ENCODE measurements around the gene CD6. TPM values are rescaled to one million over a fixed set of nuclear protein-coding genes. Genes with fewer than 3 reads are reported as not detected.

CD6 gene
- total RNA-seq, 1 donor from 2014 or later: 0.39 TPM

DNA sequence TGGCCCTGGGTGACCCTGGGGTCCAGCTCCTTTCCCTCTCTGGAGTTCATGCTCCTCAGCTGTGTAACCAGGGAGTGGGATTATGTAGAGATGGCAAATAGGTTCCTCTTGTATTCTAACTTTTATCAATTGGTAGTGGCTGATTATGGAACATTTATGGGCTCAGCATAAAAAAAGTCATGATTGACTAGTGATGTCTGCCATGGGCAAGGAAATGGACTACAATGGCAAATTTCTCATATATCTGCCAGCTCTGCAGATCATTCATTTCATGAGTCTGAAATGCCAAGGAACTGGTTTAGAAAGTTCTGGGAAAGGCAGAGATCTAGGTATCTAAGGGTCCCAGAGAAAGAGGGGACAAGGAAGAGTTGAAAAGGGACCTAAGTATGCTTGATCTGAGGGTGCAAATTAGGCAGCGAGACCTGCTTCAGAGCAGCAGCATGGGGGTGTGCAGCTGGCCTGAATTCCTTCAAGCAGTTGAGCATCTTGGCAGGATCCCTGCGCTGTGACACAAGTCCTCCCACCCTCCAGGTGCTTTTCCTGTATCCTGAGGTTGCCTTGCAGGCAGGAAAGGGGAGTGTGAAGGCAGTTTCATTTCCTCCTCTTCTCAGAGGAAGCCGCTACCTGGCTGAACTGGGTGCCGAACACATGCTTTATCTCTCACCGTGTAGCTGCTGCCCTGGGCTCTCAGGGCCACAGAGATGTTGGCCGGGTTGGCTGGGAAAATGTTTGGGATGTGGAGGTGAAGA lies 29.9 kb upstream of the CD6 start:
- TF ChIP-seq, protein P1, sequence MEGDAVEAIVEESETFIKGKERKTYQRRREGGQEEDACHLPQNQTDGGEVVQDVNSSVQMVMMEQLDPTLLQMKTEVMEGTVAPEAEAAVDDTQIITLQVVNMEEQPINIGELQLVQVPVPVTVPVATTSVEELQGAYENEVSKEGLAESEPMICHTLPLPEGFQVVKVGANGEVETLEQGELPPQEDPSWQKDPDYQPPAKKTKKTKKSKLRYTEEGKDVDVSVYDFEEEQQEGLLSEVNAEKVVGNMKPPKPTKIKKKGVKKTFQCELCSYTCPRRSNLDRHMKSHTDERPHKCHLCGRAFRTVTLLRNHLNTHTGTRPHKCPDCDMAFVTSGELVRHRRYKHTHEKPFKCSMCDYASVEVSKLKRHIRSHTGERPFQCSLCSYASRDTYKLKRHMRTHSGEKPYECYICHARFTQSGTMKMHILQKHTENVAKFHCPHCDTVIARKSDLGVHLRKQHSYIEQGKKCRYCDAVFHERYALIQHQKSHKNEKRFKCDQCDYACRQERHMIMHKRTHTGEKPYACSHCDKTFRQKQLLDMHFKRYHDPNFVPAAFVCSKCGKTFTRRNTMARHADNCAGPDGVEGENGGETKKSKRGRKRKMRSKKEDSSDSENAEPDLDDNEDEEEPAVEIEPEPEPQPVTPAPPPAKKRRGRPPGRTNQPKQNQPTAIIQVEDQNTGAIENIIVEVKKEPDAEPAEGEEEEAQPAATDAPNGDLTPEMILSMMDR (IDR thresholded peaks at IDR 0.05; ENCODE audit: insufficient read depth, low read depth, low read length): no peak
- no peak for TF ChIP-seq EZH2 (IDR thresholded peaks at IDR 0.05; ENCODE audit: insufficient read depth, low read length)
- H3K27me3 ChIP-seq (ENCODE audit: insufficient read depth, low read length): peaks cover 15% of the 10 kb centered on the region
- Mint-ChIP-seq H3K4me1 (ENCODE audit: low read depth, unreplicated experiment) (peaks cover 4% of the 10 kb centered on the region), H3K36me3 (ENCODE audit: low read depth, unreplicated experiment) (peaks cover 30% of the 10 kb centered on the region), H3K4me3 (ENCODE audit: unreplicated experiment) (no peak overlapping the region), H3K27me3 (ENCODE audit: low read depth, unreplicated experiment) (peaks cover 13% of the 10 kb centered on the region), H3K27ac (ENCODE audit: unreplicated experiment) (peak overlapping the region; percentile 12), H3K9me3 (ENCODE audit: unreplicated experiment) (no peaks in the 10 kb centered on the region)
- H3K9me3 ChIP-seq (ENCODE audit: insufficient read depth, low read depth, low read length): no peaks in the 10 kb centered on the region
- DNase-seq (ENCODE audit: low read depth) (no peak), FAIRE-seq (no peak)
- H3K79me2 ChIP-seq (ENCODE audit: insufficient read depth, low read length): no peaks in the 10 kb centered on the region
- H2AFZ ChIP-seq (ENCODE audit: low read depth, low read length): no peak overlapping the region
- H3K9ac ChIP-seq (ENCODE audit: low read length): no peak overlapping the region
- H3K4me1 ChIP-seq (ENCODE audit: insufficient read depth, low read length): no peaks in the 10 kb centered on the region
- H4K20me1 ChIP-seq (ENCODE audit: insufficient read depth, low read length): no peaks in the 10 kb centered on the region
- H3K4me3 ChIP-seq (ENCODE audit: insufficient read depth, low read depth, low read length): no peak overlapping the region
- H3K27ac ChIP-seq (ENCODE audit: low read depth, low read length): no peak overlapping the region
- no peaks in the 10 kb centered on the region for H3K36me3 ChIP-seq (ENCODE audit: insufficient read depth, low read length)
- H3K4me2 ChIP-seq (ENCODE audit: low read length): no peak overlapping the region

DNA sequence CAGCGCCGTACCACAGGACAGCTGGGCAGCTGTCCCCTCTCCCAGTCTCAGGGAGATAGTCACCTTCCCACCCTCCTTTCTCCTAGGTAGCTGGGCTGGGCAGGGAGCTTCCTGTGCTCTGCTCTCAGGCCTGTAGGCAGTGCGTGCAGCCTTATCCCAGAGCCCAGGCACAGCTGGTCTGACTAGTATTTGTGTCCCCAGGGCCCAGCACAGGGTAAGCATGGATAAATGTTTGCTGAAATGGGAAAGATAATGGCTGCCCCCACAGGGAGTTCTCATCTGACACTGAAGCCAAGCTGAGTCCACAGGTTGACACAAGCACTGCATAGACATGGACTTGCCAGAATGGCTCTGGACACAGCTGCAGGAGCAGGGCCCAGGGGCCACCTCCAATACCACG lies 29.3 kb upstream of the CD6 start:
- TF ChIP-seq, protein P1 (IDR thresholded peaks at IDR 0.05; ENCODE audit: insufficient read depth, low read depth, low read length): no peak
- TF ChIP-seq EZH2 (IDR thresholded peaks at IDR 0.05; ENCODE audit: insufficient read depth, low read length): no peak
- Mint-ChIP-seq H3K27me3 (ENCODE audit: low read depth, unreplicated experiment) (peaks cover 13% of the 10 kb centered on the region), H3K4me1 (ENCODE audit: low read depth, unreplicated experiment) (peaks cover 4% of the 10 kb centered on the region), H3K27ac (ENCODE audit: unreplicated experiment) (no peak overlapping the region), H3K9me3 (ENCODE audit: unreplicated experiment) (no peaks in the 10 kb centered on the region), H3K36me3 (ENCODE audit: low read depth, unreplicated experiment) (peaks cover 30% of the 10 kb centered on the region), H3K4me3 (ENCODE audit: unreplicated experiment) (no peak overlapping the region)
- FAIRE-seq (no peak), DNase-seq (ENCODE audit: low read depth) (no peak)
- no peaks in the 10 kb centered on the region for H3K9me3 ChIP-seq (ENCODE audit: insufficient read depth, low read depth, low read length)
- H3K79me2 ChIP-seq (ENCODE audit: insufficient read depth, low read length): no peaks in the 10 kb centered on the region
- no peaks in the 10 kb centered on the region for H3K4me1 ChIP-seq (ENCODE audit: insufficient read depth, low read length)
- no peak overlapping the region for H3K27ac ChIP-seq (ENCODE audit: low read depth, low read length)
- no peak overlapping the region for H3K9ac ChIP-seq (ENCODE audit: low read length)
- no peak overlapping the region for H3K4me2 ChIP-seq (ENCODE audit: low read length)
- no peaks in the 10 kb centered on the region for H3K36me3 ChIP-seq (ENCODE audit: insufficient read depth, low read length)
- H3K4me3 ChIP-seq (ENCODE audit: insufficient read depth, low read depth, low read length): no peak overlapping the region
- no peaks in the 10 kb centered on the region for H4K20me1 ChIP-seq (ENCODE audit: insufficient read depth, low read length)
- H2AFZ ChIP-seq (ENCODE audit: low read depth, low read length): no peak overlapping the region
- peaks cover 15% of the 10 kb centered on the region for H3K27me3 ChIP-seq (ENCODE audit: insufficient read depth, low read length)

DNA sequence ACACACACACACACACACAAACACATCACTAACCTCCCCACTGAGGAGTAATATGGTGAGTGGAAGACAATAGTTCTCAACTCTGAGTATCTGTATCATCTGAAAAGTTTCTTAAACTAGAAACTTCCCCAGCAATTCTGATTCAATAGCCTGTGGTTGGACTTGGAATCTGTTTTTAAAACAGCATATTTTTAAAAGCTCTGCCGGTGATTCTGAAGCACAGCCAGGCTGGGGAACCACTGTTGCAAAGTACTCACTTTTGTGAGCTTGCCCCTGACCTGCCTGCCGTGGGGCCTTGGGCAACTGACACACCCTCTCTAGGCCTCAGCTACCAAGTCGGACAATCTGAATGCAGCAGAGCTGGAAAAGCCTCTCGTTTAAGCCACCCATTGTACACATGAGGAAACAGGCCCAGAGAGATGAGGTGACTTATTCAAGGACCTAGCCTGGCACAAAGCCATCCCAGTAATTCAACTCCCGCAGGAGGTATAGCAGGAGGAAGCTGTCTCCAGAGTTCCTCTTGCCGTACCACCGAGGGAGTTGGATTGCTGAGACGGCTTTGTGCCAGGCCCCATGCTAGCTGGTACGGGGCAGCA lies 28.4 kb upstream of the CD6 start:
- Mint-ChIP-seq H3K4me3 (ENCODE audit: unreplicated experiment) (no peak overlapping the region), H3K9me3 (ENCODE audit: unreplicated experiment) (no peaks in the 10 kb centered on the region), H3K27me3 (ENCODE audit: low read depth, unreplicated experiment) (peaks cover 13% of the 10 kb centered on the region), H3K4me1 (ENCODE audit: low read depth, unreplicated experiment) (peaks cover 4% of the 10 kb centered on the region), H3K27ac (ENCODE audit: unreplicated experiment) (no peak overlapping the region), H3K36me3 (ENCODE audit: low read depth, unreplicated experiment) (peaks cover 30% of the 10 kb centered on the region)
- Histone ChIP-seq H3K36me3 (ENCODE audit: insufficient read depth, low read length) (no peaks in the 10 kb centered on the region), H3K9ac (ENCODE audit: low read length) (no peak overlapping the region), H3K4me1 (ENCODE audit: insufficient read depth, low read length) (no peaks in the 10 kb centered on the region), H3K27me3 (ENCODE audit: insufficient read depth, low read length) (peaks cover 15% of the 10 kb centered on the region), H3K9me3 (ENCODE audit: insufficient read depth, low read depth, low read length) (no peaks in the 10 kb centered on the region), H4K20me1 (ENCODE audit: insufficient read depth, low read length) (no peaks in the 10 kb centered on the region), H3K27ac (ENCODE audit: low read depth, low read length) (no peak overlapping the region), H2AFZ (ENCODE audit: low read depth, low read length) (no peak overlapping the region), H3K4me2 (ENCODE audit: low read length) (no peak overlapping the region), H3K4me3 (ENCODE audit: insufficient read depth, low read depth, low read length) (no peak overlapping the region), H3K79me2 (ENCODE audit: insufficient read depth, low read length) (no peaks in the 10 kb centered on the region)
- DNase-seq (ENCODE audit: low read depth) (no peak), FAIRE-seq (no peak)
- TF ChIP-seq, protein P1 (IDR thresholded peaks at IDR 0.05; ENCODE audit: insufficient read depth, low read depth, low read length): no peak
- TF ChIP-seq EZH2 (IDR thresholded peaks at IDR 0.05; ENCODE audit: insufficient read depth, low read length): no peak
